ENCODE measurements around the gene EFS.
"Not testable (repeated sequence)": the region's sequence is repeated elsewhere in the genome, so short reads cannot be mapped to it uniquely, and the experiment has no call there.

EFS gene

GRCh38 chr14:23404331-23404900 lies 39.4 kb upstream of the EFS start:
- no peak overlapping the region for H3K4me3 ChIP-seq (ENCODE audit: control insufficient read depth, low read depth, low read length)
- TF ChIP-seq, protein P1, sequence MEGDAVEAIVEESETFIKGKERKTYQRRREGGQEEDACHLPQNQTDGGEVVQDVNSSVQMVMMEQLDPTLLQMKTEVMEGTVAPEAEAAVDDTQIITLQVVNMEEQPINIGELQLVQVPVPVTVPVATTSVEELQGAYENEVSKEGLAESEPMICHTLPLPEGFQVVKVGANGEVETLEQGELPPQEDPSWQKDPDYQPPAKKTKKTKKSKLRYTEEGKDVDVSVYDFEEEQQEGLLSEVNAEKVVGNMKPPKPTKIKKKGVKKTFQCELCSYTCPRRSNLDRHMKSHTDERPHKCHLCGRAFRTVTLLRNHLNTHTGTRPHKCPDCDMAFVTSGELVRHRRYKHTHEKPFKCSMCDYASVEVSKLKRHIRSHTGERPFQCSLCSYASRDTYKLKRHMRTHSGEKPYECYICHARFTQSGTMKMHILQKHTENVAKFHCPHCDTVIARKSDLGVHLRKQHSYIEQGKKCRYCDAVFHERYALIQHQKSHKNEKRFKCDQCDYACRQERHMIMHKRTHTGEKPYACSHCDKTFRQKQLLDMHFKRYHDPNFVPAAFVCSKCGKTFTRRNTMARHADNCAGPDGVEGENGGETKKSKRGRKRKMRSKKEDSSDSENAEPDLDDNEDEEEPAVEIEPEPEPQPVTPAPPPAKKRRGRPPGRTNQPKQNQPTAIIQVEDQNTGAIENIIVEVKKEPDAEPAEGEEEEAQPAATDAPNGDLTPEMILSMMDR (IDR thresholded peaks at IDR 0.05; ENCODE audit: control insufficient read depth, insufficient read depth, low read depth, low read length, missing control alignments) = no peak
- no peak for DNase-seq (ENCODE audit: low read depth)

- TF ChIP-seq, protein P1 (IDR thresholded peaks at IDR 0.05; ENCODE audit: control insufficient read depth, insufficient read depth, low read depth, low read length, missing control alignments) = no peak
- no peak overlapping the region for H3K4me3 ChIP-seq (ENCODE audit: control insufficient read depth, low read depth, low read length)
- no peak for DNase-seq (ENCODE audit: low read depth)
Observed at GRCh38 chr14:23403908-23404307, 38.9 kb upstream of the EFS start.

DNA sequence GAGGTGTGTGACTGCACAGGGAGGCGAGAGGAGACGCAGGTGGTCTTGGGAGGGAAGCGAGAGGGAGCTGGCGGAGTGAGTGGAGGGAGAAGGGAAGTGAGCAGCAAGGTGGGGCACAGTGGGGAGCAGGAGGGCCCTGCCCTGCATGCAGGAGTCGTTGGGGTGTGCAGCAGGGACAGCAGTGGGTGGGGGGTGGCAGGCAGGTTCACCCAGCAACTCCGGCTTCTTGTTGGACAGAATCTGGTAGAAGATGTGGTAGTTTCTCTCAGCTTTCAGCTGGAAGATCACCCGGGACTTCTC lies 38.1 kb upstream of the EFS start:
- no peak overlapping the region for H3K4me3 ChIP-seq (ENCODE audit: control insufficient read depth, low read depth, low read length)
- no peak for DNase-seq (ENCODE audit: low read depth)
- TF ChIP-seq, protein P1 (IDR thresholded peaks at IDR 0.05; ENCODE audit: control insufficient read depth, insufficient read depth, low read depth, low read length, missing control alignments) = no peak

DNA sequence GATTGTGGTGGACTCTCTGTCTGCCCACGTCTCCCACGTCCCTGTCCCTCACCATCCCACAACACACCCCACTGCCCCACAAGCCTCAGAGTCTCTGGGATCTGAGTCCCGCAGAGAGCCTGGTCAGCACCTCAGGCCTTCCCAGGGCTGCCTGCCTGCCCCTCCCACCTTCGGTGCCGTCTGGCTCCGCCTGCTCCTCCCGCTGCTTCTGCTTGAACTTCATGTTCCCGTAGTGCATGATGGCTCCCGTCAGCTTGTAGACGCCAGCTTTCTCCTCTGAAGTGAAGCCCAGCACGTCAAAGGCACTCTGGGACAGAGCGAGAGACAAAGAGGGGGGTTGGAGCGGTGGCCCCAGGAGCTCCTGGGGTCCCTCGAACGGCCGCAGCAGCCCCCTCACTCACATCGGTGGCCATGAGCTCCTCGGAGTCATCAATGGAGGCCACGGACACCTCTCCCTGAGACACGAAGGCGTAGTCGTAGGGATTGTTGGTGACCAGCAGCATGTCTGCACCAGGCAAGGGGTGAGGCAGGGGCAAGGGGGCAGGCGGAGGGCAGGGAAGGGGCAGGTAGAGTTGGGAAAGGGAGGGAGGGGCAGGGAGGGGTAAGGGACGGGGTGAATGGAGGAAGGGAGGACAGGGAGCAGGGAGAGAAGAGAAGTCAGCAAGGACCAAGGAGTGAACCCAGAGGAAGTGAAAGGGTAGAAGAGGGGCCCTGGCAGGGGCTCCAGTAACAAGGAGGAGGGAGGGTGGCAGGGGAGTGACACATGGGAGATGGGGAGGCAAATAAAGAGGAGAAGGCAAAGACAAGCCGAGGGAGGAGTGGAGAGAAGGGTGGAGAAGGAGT lies 37.5 kb upstream of the EFS start:
- DNase-seq (ENCODE audit: low read depth) = no peak
- H3K4me3 ChIP-seq (ENCODE audit: control insufficient read depth, low read depth, low read length) = no peak overlapping the region
- TF ChIP-seq, protein P1 (IDR thresholded peaks at IDR 0.05; ENCODE audit: control insufficient read depth, insufficient read depth, low read depth, low read length, missing control alignments) = no peak

DNA sequence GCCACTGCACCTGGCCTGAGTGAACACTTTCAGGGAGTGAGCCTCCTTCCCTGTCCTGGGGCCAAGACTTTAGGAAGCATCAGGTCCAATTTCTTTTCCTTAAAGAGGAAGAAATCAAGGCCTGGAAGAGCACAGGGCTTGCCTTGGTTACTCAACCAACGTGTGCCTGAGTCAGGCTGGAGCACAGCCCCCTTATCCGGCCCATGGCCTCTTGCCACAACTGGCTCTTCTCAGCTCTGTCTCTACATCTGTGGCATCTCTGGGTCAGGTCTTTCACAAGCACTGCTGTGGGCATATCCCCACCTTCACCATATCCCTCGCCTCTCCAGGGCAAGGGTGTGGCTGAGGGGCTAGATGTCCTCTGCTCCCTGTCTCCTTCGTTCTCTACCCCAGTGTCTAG lies 36.3 kb upstream of the EFS start:
- TF ChIP-seq, protein P1 (IDR thresholded peaks at IDR 0.05; ENCODE audit: control insufficient read depth, insufficient read depth, low read depth, low read length, missing control alignments) = no peak
- DNase-seq (ENCODE audit: low read depth) = no peak

GRCh38 chr14:23400496-23401149 lies 35.7 kb upstream of the EFS start:
- not testable (repeated sequence) for H3K4me3 ChIP-seq (ENCODE audit: control insufficient read depth, low read depth, low read length); DNase-seq (ENCODE audit: low read depth)

More for the DNA sequence above, 36.3 kb upstream of the EFS start:
- no peak overlapping the region for H3K4me3 ChIP-seq (ENCODE audit: control insufficient read depth, low read depth, low read length)

- no peak overlapping the region for H3K4me3 ChIP-seq (ENCODE audit: control insufficient read depth, low read depth, low read length)
- TF ChIP-seq, protein P1 (IDR thresholded peaks at IDR 0.05; ENCODE audit: control insufficient read depth, insufficient read depth, low read depth, low read length, missing control alignments) = no peak
- no peak for DNase-seq (ENCODE audit: low read depth)
Observed at GRCh38 chr14:23399591-23399990, 34.6 kb upstream of the EFS start.

All from AG09309 (cell line).